ENCODE measurements around the gene MTG1. TPM values are rescaled to one million over a fixed set of nuclear protein-coding genes. Genes with fewer than 3 reads are reported as not detected.
"Not testable (repeated sequence)": the region's sequence is repeated elsewhere in the genome, so short reads cannot be mapped to it uniquely, and the experiment has no call there.

Gene MTG1
- total and polyA plus RNA-seq, 2 experiments from 2014 or later: 45.7 to 68.6 TPM

DNA sequence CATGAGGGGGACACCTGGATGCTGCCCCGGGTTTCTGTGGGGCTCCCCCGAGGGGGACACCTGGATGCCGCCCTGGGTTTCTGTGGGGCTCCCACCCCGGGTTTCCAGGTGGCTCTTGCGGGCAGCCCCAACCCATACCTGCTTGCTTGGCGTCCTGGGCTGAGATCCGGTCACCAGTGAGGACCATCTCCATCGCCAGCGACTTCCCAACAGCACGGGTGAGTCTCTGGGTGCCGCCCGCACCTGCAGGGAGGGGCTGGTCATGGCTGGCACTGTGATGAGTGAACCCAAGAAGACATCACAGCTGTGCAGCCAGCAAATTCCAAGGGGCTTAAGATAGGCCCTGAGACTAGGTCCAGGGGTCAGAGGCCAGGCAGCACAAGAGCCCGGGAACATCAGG, 27.2 kb upstream of the MTG1 start (continued):
- TF ChIP-seq REST (IDR thresholded peaks at IDR 0.05; ENCODE audit: unreplicated experiment): no peak

DNA sequence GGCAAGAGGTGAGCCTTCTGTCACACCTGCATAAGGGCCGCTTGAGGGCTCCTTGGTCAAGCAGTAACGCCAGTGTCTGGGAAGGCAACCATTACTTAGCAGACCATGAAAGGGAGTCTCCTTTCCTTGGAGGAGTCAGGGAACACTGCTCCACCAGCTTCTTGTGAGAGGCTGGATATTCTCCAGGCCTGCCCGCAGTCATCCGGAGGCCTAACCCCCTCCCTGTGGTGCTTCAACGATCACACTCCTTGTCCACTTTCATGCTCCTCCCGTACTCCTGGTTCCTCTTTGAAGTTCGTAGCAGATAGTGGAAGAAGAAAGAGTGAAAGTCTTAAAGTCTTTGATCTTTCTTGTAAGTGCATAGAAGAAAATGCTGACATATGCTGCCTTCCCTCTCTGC, 26.5 kb upstream of the MTG1 start:
- H2AFZ ChIP-seq; DNase-seq (ENCODE audit: low spot score); H3K4me3 ChIP-seq; ATAC-seq; H3K4me2 ChIP-seq; H3K4me1 ChIP-seq (ENCODE audit: insufficient read depth); H3K79me2 ChIP-seq (replicated peaks; ENCODE audit: insufficient read depth); H3K27ac Mint-ChIP-seq; H3K27me3 ChIP-seq (ENCODE audit: insufficient read depth); H3K27me3 Mint-ChIP-seq (ENCODE audit: insufficient read depth, low read depth, poor library complexity); H3K36me3 ChIP-seq (ENCODE audit: insufficient read depth); H4K20me1 ChIP-seq (replicated peaks; ENCODE audit: insufficient read depth); H3F3A ChIP-seq (replicated peaks; ENCODE audit: low read depth); H3K27ac ChIP-seq (ENCODE audit: low read depth); H3K4me1 Mint-ChIP-seq; H3K9me3 Mint-ChIP-seq; H3K4me3 Mint-ChIP-seq; H3K9me2 ChIP-seq (ENCODE audit: insufficient read depth): not testable (repeated sequence)
- peaks cover 62% of the 10 kb centered on the region for H3K36me3 Mint-ChIP-seq (ENCODE audit: low read depth)

GRCh38 chr10:133368153-133368552, 25.8 kb upstream of the MTG1 start:
- Mint-ChIP-seq H3K4me3 (no peak overlapping the region; the same call in 2 of the 3 replicates), H3K9me3 (no peaks in the 10 kb centered on the region), H3K36me3 (ENCODE audit: low read depth) (peaks cover 55% of the 10 kb centered on the region), H3K4me1 (peaks cover 3% of the 10 kb centered on the region; the same call in 2 of the 3 replicates), H3K27ac (no peak overlapping the region), H3K27me3 (ENCODE audit: insufficient read depth, low read depth, poor library complexity) (no peaks in the 10 kb centered on the region)
- no peak for TF ChIP-seq CREB1 (CRISPR knock-in tag; IDR thresholded peaks at IDR 0.05; ENCODE audit: low read depth)
- no peak for TF ChIP-seq POLR2AphosphoS5 (IDR thresholded peaks at IDR 0.05; ENCODE audit: low read depth)
- TF ChIP-seq REST (IDR thresholded peaks at IDR 0.05; ENCODE audit: unreplicated experiment): no peak
- no peak for TF ChIP-seq JUNB (IDR thresholded peaks at IDR 0.05; ENCODE audit: unreplicated experiment)
- TF ChIP-seq STAT1 (IDR thresholded peaks at IDR 0.05; ENCODE audit: unreplicated experiment): no peak
- no peak for TF ChIP-seq ZNF114 (CRISPR knock-in tag; IDR thresholded peaks at IDR 0.05)
- TF ChIP-seq EZH2 (IDR thresholded peaks at IDR 0.05; ENCODE audit: low read depth, unreplicated experiment): no peak
- TF ChIP-seq ZNF331 (CRISPR knock-in tag; IDR thresholded peaks at IDR 0.05; ENCODE audit: low read depth): no peak
- TF ChIP-seq ETS1 (IDR thresholded peaks at IDR 0.05): no peak
- H2AFZ ChIP-seq: no peak overlapping the region
- H3K79me2 ChIP-seq (replicated peaks; ENCODE audit: insufficient read depth): no peaks in the 10 kb centered on the region
- H3K9me2 ChIP-seq (ENCODE audit: insufficient read depth): no peaks in the 10 kb centered on the region
- ATAC-seq: no peak
- no peaks in the 10 kb centered on the region for H3F3A ChIP-seq (replicated peaks; ENCODE audit: low read depth)
- no peaks in the 10 kb centered on the region for H3K4me1 ChIP-seq (ENCODE audit: insufficient read depth)
- no peak overlapping the region for H3K4me2 ChIP-seq
- H3K4me3 ChIP-seq: no peak overlapping the region
- H4K20me1 ChIP-seq (replicated peaks; ENCODE audit: insufficient read depth): peaks cover 4% of the 10 kb centered on the region; the same call in 1 of the 2 replicates
- no peak overlapping the region for H3K27ac ChIP-seq (ENCODE audit: low read depth)
- no peaks in the 10 kb centered on the region for H3K27me3 ChIP-seq (ENCODE audit: insufficient read depth)
- no peaks in the 10 kb centered on the region for H3K36me3 ChIP-seq (ENCODE audit: insufficient read depth)
- no peak for DNase-seq (ENCODE audit: low spot score)
